ENCODE data around the gene MRPS11.

DNA sequence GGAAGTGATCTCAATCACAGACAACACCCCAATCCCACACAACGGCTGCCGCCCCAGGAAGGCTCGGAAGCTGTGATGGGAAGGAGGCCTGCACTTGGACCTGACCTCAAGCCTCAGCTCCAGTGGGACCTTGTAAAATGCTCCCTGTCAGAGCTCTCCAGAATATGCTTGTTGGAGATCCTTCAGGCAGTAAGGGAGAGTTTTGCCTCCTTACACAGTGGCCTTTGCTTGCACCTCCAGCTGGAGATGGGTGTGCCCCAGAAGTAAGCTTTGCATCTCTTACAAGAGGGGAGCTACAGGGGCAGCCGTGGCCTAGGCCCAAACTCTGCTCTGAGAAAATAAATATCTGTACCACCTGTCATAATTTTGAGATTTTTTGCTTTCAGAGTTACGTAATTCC, 10.4 kb downstream of the MRPS11 start:
- TF ChIP-seq EZH2 (IDR thresholded peaks at IDR 0.05; ENCODE audit: insufficient read depth, poor library complexity, severe bottlenecking) (no peak), EZH2phosphoT487 (IDR thresholded peaks at IDR 0.05; ENCODE audit: insufficient read depth, low read depth) (no peak)
